ENCODE data around the gene GPSM3. TPM values are rescaled to one million over a fixed set of nuclear protein-coding genes. Genes with fewer than 3 reads are reported as not detected.
A peak's percentile ranks its signal among the peaks of the same experiment; 100 is the strongest.

The GPSM3 gene
- total RNA-seq, 4 donors from 2014 or later, result 2.3 to 9.7 (median 3.5) TPM; not detected in 1

GRCh38 chr6:32151863-32152768 lies 40.3 kb downstream of the GPSM3 start, which contains the start of gene PRRT1:
Gene PRRT1, minus strand, starts transcription at chr6:32151939. Its CDS starts 112 bp downstream, at chr6:32151827.
- intact Hi-C loops (cut with DNase I; ENCODE audit: low total_unique reads), result no loop called here
- Histone ChIP-seq H3K9me3 (no peaks in the 10 kb centered on the region), H3K27ac (peak within 1 kb of the TSS; percentile 93 to 97), H3K27me3 (no peaks in the 10 kb centered on the region), H3K36me3 (no peaks in the 10 kb centered on the region), H3K4me3 (peak within 1 kb of the TSS; percentile 68 to 86), H3K4me1 (peaks cover 5 to 17% of the 10 kb centered on the region in 2 donors)
- peak in 1 of 2 donors; percentile 39 for DNase-seq
- TF ChIP-seq POLR2A (IDR thresholded peaks at IDR 0.05), result no peak
- TF ChIP-seq, protein P1, sequence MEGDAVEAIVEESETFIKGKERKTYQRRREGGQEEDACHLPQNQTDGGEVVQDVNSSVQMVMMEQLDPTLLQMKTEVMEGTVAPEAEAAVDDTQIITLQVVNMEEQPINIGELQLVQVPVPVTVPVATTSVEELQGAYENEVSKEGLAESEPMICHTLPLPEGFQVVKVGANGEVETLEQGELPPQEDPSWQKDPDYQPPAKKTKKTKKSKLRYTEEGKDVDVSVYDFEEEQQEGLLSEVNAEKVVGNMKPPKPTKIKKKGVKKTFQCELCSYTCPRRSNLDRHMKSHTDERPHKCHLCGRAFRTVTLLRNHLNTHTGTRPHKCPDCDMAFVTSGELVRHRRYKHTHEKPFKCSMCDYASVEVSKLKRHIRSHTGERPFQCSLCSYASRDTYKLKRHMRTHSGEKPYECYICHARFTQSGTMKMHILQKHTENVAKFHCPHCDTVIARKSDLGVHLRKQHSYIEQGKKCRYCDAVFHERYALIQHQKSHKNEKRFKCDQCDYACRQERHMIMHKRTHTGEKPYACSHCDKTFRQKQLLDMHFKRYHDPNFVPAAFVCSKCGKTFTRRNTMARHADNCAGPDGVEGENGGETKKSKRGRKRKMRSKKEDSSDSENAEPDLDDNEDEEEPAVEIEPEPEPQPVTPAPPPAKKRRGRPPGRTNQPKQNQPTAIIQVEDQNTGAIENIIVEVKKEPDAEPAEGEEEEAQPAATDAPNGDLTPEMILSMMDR (IDR thresholded peaks at IDR 0.05), result no peak

DNA sequence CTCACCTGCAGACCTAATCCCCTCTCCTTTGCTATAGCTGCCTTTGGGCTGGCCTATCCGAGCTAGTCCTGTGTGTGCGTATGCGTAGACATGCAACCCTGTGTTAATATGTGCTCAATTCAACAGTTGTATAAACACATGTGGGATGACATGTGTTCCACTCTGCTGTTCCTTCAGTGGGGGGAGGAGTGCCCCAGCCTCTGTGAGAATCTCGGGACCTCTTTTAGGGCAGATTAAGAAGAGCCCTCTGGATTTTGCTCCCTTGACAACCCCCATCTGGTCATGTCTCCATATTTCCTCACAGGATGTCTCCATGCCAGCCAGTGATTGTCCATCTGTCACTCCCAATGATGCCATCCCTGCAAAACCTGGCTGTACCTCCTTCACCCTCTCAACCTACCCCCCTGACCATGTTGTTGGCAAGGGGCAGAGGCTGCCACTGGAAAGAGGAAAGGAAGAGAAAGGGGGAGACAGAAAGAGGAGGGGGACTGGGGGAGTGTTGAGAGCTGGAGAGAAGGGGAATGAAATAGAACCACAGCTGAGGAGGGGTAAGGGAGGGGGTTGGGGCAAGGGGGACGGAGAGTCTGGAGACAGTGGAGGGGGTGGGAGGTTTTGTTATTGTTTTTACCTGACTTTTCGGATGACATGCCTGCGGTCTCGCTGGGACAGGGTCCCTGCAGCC lies 41.1 kb downstream of the GPSM3 start:
- Histone ChIP-seq H3K36me3 (no peaks in the 10 kb centered on the region), H3K27ac (peak overlapping the region; percentile 93 to 97), H3K9me3 (no peaks in the 10 kb centered on the region), H3K4me1 (peaks cover 5 to 17% of the 10 kb centered on the region in 2 donors), H3K4me3 (peak overlapping the region; percentile 68 to 86), H3K27me3 (no peaks in the 10 kb centered on the region)
- TF ChIP-seq, protein P1 (IDR thresholded peaks at IDR 0.05), result no peak
- TF ChIP-seq POLR2A (IDR thresholded peaks at IDR 0.05), result no peak
- DNase-seq, result peak in 1 of 2 donors; percentile 22
- intact Hi-C loops (cut with DNase I; ENCODE audit: low total_unique reads), result no loop called here

- H3K4me3 ChIP-seq, result peak overlapping the region in 1 of 2 donors; percentile 68
- no peak for TF ChIP-seq POLR2A (IDR thresholded peaks at IDR 0.05)
- TF ChIP-seq, protein P1 (IDR thresholded peaks at IDR 0.05), result no peak
- peaks cover 5 to 11% of the 10 kb centered on the region in 2 donors for H3K4me1 ChIP-seq
- no peaks in the 10 kb centered on the region for H3K27me3 ChIP-seq
- no peaks in the 10 kb centered on the region for H3K36me3 ChIP-seq
- intact Hi-C loops (cut with DNase I; ENCODE audit: low total_unique reads), result no loop called here
- peak overlapping the region; percentile 93 to 97 for H3K27ac ChIP-seq
- no peak for DNase-seq
- no peaks in the 10 kb centered on the region for H3K9me3 ChIP-seq
Measured at GRCh38 chr6:32149932-32150870, 42.2 kb downstream of the GPSM3 start.

GRCh38 chr6:32149092-32149755 lies 43.2 kb downstream of the GPSM3 start:
- no peak for TF ChIP-seq POLR2A (IDR thresholded peaks at IDR 0.05)
- TF ChIP-seq, protein P1 (IDR thresholded peaks at IDR 0.05), result no peak
- no peak for DNase-seq
- no peak overlapping the region for H3K4me3 ChIP-seq
- no peak overlapping the region for H3K27ac ChIP-seq
- H3K9me3 ChIP-seq, result no peaks in the 10 kb centered on the region
- no peaks in the 10 kb centered on the region for H3K36me3 ChIP-seq
- intact Hi-C loops (cut with DNase I; ENCODE audit: low total_unique reads), result no loop called here
- no peaks in the 10 kb centered on the region for H3K27me3 ChIP-seq
- H3K4me1 ChIP-seq, result peaks cover 5 to 9% of the 10 kb centered on the region in 2 donors

Measured in uterus (tissue), 4 donors.